GM12892 (cell line): ENCODE data around the gene RACGAP1.

ENCODE experiments used
- POLR2A ChIP-seq: IDR thresholded peaks from 2 replicates; pipeline ENCODE4 v1.6.1; 2011; ENCODE audit warnings: low read depth, low read length, control low read depth
- POLR2AphosphoS5 ChIP-seq: IDR thresholded peaks from 2 replicates; pipeline ENCODE4 v1.6.1; 2011; ENCODE audit warnings: low read depth, low read length, control low read depth

GRCh38 chr12:49945394-49946080 is 79.8 kb downstream of the RACGAP1 start:
- TF ChIP-seq POLR2AphosphoS5, result no peak
- no peak for TF ChIP-seq POLR2A
